CD4-positive, alpha-beta memory T cell (primary cell): ENCODE data around the gene PHC3. TPM values are rescaled to one million over a fixed set of nuclear protein-coding genes. Genes with fewer than 3 reads are reported as not detected.

Source experiments
- CTCF ChIA-PET: fragments of 350-600 bp; sonication (Branson Sonifier 250); formaldehyde crosslinking; loops from one replicate; lab custom pipeline; 2021; ENCODE audit warnings: inconsistent platforms; ENCODE audit not compliant: partially characterized antibody; lab: Charles Lee
- POLR2A ChIA-PET: fragments of 350-600 bp; sonication (Branson Sonifier 250); formaldehyde crosslinking; loops from one replicate; lab custom pipeline; 2021; ENCODE audit not compliant: partially characterized antibody; lab: Charles Lee
- DNase-seq, 5 donors: peaks; one replicate each; pipeline versions ENCODE4 v3.0.0 to v3.0.0-alpha.2; 2020 to 2022; ENCODE audit warnings: mixed read lengths in 1 of 5
- H3K27ac ChIP-seq: one replicate; pipeline ENCODE4 v1.7.0; 2013; ENCODE audit warnings: low read depth, low read length
- H3K27me3 ChIP-seq: 2 replicates; pipeline ENCODE4 v1.7.0; 2013; ENCODE audit warnings: mild to moderate bottlenecking, low read length, moderate library complexity; ENCODE audit not compliant: insufficient read depth
- H3K36me3 ChIP-seq: 2 replicates; pipeline ENCODE4 v1.7.0; 2013; ENCODE audit warnings: mild to moderate bottlenecking, low read length, moderate library complexity; ENCODE audit not compliant: insufficient read depth
- H3K4me1 ChIP-seq: 2 replicates; pipeline ENCODE4 v1.7.0; 2013; ENCODE audit warnings: mild to moderate bottlenecking, low read length, moderate library complexity; ENCODE audit not compliant: insufficient read depth
- H3K4me3 ChIP-seq, 2 donors: one replicate each; pipeline ENCODE4 v1.7.0; 2013; ENCODE audit warnings: low read length in 2 of 2, mild to moderate bottlenecking in 1 of 2
- H3K9me3 ChIP-seq, 2 donors: one replicate each; pipeline ENCODE4 v1.7.0; 2013; ENCODE audit warnings: low read length in 2 of 2, control low read depth in 1 of 2; ENCODE audit not compliant: control insufficient read depth in 1 of 2
- H3K27ac Mint-ChIP-seq, 7 donors: one replicate each; pipeline ENCODE4 v1.8.0; 2020 to 2021; ENCODE audit warnings: mixed read lengths in 7 of 7, mild to moderate bottlenecking in 6 of 7, inconsistent platforms in 3 of 7, moderate library complexity in 3 of 7
- H3K27me3 Mint-ChIP-seq, 2 donors: one replicate each; pipeline ENCODE4 v1.8.0; 2020 to 2021; ENCODE audit warnings: mixed read lengths in 2 of 2
- H3K36me3 Mint-ChIP-seq, 2 donors: one replicate each; pipeline ENCODE4 v1.8.0; 2020 to 2021; ENCODE audit warnings: mixed read lengths in 2 of 2, inconsistent platforms in 1 of 2, mild to moderate bottlenecking in 1 of 2
- H3K4me1 Mint-ChIP-seq, 4 donors: one replicate each; pipeline ENCODE4 v1.8.0; 2020 to 2021; ENCODE audit warnings: mixed read lengths in 4 of 4, mild to moderate bottlenecking in 1 of 4
- H3K4me3 Mint-ChIP-seq, 8 donors: one replicate each; pipeline ENCODE4 v1.8.0; 2020 to 2021; ENCODE audit warnings: mixed read lengths in 8 of 8, mild to moderate bottlenecking in 7 of 8, moderate library complexity in 6 of 8, inconsistent platforms in 3 of 8
- H3K9me3 Mint-ChIP-seq, 8 donors: one replicate each; pipeline ENCODE4 v1.8.0; 2020 to 2021; ENCODE audit warnings: mixed read lengths in 8 of 8, mild to moderate bottlenecking in 5 of 8, inconsistent platforms in 3 of 8, moderate library complexity in 1 of 8
- intact Hi-C: fragments of 100-400 bp; cut with micrococcal nuclease; formaldehyde crosslinking; loops from one replicate; pipeline ENCODE4 v1.15.1; 2023
- polyA plus RNA-seq, 2 donors: library from polyadenylated mRNA; unstranded; fragments of 300-500 nt; fragmentation: Illumina TruSeq; gene quantifications; one replicate each; pipeline ENCODE4 v1.2.3, GENCODE V29; 2021
- total RNA-seq, 2 experiments: library from RNA; stranded (reverse); gene quantifications; one replicate each; pipeline ENCODE4 v1.2.3, GENCODE V29; 2021

The PHC3 gene
- total and polyA plus RNA-seq, 4 experiments from 2014 or later, result 29.2 to 173 (median 116) TPM

DNA sequence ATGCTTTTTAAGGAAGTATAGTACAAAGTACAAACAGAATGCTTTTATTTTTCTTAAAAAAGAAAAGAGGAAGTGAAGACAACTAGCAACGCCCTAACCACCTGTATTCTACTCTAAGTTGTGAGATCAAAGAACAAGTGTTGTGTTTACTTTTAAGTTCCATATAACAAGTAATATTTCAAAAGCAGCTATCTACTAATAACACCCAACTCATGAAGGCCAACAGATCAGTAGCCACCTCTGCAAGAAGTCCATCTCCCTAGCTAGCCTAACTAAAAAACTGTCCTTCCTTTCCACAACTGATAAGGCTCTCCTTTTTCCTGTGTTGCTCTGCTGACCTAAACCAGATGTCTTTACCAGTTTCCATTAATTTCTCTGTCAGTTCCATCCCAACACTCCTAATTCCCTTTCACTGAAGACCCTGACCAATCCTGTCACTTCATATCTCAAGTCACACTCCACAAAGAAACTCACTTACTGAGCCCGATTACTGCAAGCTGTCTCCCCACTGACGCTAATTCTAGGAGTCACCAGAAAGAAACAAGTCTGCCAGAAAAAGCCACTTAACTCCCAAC lies 26.9 kb downstream of the PHC3 start:
- ChIA-PET POLR2A (interaction anchor here (0.9 to 4.5 kb wide), 7 partner anchors 15 to 382 kb away, joined by 3 to 32 read pairs (median 4); partner anchors contain the start of genes PHC3, SEC62 and SKIL), CTCF (interaction anchor here (0.6 to 1.4 kb wide), 5 partner anchors 9 to 211 kb away, joined by 3 read pairs; partner anchors contain the start of gene PHC3)
- no peaks in the 10 kb centered on the region for H3K9me3 ChIP-seq
- Mint-ChIP-seq H3K4me1 (peaks cover 40 to 59% (median 51%) of the 10 kb centered on the region in 4 donors), H3K27me3 (no peaks in the 10 kb centered on the region), H3K9me3 (no peaks in the 10 kb centered on the region), H3K36me3 (peaks cover 29 to 38% of the 10 kb centered on the region in 2 donors), H3K4me3 (peak overlapping the region; percentile 58 to 83 (median 78)), H3K27ac (peak overlapping the region; percentile 70 to 97 (median 92))
- H3K4me1 ChIP-seq, result peaks cover 62% of the 10 kb centered on the region
- H3K27ac ChIP-seq, result peak overlapping the region; percentile 43
- H3K36me3 ChIP-seq, result no peaks in the 10 kb centered on the region
- peak in 2 of 5 donors; percentile 4 to 20 for DNase-seq
- no peaks in the 10 kb centered on the region for H3K27me3 ChIP-seq
- intact Hi-C loops, result no loop called here
- no peak overlapping the region for H3K4me3 ChIP-seq

DNA sequence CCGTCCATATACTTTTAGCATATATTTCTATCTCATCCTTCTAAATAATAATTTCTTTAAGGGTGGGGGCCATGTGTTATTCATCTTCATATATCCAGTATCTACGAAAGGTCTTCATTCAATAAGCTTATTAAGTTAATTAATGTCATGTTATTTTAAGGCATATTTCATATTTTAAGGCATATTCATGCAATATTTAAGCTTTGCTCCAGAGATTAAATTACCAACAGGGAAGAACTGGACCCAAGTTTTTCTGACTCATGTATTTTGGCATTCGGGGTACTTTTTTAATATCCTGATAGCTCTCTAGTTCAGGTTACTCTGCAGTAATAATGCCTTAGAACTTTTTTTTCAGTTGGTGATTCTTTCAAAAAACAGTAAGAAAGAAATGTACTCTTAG lies 27.4 kb downstream of the PHC3 start:
- intact Hi-C loops, result no loop called here
- POLR2A ChIA-PET, result interaction anchor here (0.9 to 4.5 kb wide), 6 partner anchors 14 to 381 kb away, joined by 3 to 32 read pairs (median 4); partner anchors contain the start of genes PHC3, SEC62 and SKIL
- H3K27ac ChIP-seq, result peak overlapping the region; percentile 43
- Mint-ChIP-seq H3K36me3 (peaks cover 33 to 36% of the 10 kb centered on the region in 2 donors), H3K4me3 (peak overlapping the region; percentile 13 to 83 (median 72)), H3K9me3 (no peaks in the 10 kb centered on the region), H3K4me1 (peaks cover 40 to 56% (median 47%) of the 10 kb centered on the region in 4 donors), H3K27me3 (no peaks in the 10 kb centered on the region), H3K27ac (peak overlapping the region; percentile 66 to 97 (median 93))
- CTCF ChIA-PET, result interaction anchor here (0.6 to 1.2 kb wide), 5 partner anchors 8 to 212 kb away, joined by 3 read pairs; no protein-coding TSS in a partner anchor
- no peak for DNase-seq
- no peaks in the 10 kb centered on the region for H3K36me3 ChIP-seq
- no peaks in the 10 kb centered on the region for H3K9me3 ChIP-seq
- peaks cover 59% of the 10 kb centered on the region for H3K4me1 ChIP-seq
- H3K4me3 ChIP-seq, result no peak overlapping the region
- no peaks in the 10 kb centered on the region for H3K27me3 ChIP-seq

DNA sequence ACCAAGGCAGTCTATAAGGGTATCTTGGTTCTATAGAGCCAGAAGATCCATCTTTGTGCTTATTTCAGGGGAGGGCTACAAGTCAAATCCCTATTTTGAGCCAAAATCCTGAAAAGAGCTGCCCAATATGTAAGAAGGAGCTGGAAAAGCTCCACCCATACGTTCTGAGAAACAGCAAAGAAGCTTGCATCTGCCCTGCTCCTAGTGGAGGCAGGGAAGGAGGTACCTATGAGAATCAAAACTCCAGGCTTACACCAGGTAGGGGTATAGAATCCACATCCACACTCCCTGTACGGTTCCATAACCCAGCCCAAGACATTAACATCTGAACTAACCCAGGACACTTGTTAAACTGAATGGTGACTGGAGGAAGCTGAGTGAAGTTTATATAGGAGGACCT lies 30.0 kb downstream of the PHC3 start:
- H3K27ac ChIP-seq, result no peak overlapping the region
- H3K4me3 ChIP-seq, result no peak overlapping the region
- no peaks in the 10 kb centered on the region for H3K27me3 ChIP-seq
- H3K9me3 Mint-ChIP-seq, result no peaks in the 10 kb centered on the region
- H3K36me3 Mint-ChIP-seq, result peaks cover 29 to 44% of the 10 kb centered on the region in 2 donors
- H3K4me1 ChIP-seq, result peaks cover 45% of the 10 kb centered on the region
- POLR2A ChIA-PET, result interaction anchor here (1.0 kb wide), 1 partner anchor 29 kb away, joined by 3 read pairs; no protein-coding TSS in a partner anchor
- CTCF ChIA-PET, result no interaction called here
- no peak for DNase-seq
- peak overlapping the region in 3 of 7 donors; percentile 8 to 46 (median 18) for H3K27ac Mint-ChIP-seq
- no peaks in the 10 kb centered on the region for H3K9me3 ChIP-seq
- peak overlapping the region in 1 of 8 donors; percentile 16 for H3K4me3 Mint-ChIP-seq
- H3K36me3 ChIP-seq, result no peaks in the 10 kb centered on the region
- intact Hi-C loops, result no loop called here
- H3K4me1 Mint-ChIP-seq, result peaks cover 39 to 49% (median 44%) of the 10 kb centered on the region in 4 donors
- no peaks in the 10 kb centered on the region for H3K27me3 Mint-ChIP-seq

DNA sequence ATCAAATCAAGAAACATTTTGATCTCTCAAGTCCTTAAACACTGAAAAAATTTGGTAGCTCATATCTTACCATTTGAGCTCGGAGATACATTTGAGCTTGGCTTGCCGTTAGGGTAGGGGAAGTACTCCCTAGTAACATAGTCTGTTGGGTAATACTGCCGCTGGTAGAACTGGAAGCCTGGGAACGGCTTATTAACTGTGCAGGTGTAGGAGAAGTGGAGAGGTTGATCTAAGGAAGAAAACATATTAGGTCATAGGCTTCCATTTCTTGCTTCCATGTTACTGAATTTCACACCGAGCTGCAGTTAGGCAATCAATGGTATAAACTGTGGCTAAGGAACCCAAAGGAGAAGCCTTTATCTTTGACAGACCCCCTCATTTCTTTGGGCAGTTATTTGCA lies 32.5 kb downstream of the PHC3 start:
- no peak overlapping the region for H3K4me3 ChIP-seq
- H3K4me1 Mint-ChIP-seq, result peaks cover 27 to 45% (median 33%) of the 10 kb centered on the region in 4 donors

DNA sequence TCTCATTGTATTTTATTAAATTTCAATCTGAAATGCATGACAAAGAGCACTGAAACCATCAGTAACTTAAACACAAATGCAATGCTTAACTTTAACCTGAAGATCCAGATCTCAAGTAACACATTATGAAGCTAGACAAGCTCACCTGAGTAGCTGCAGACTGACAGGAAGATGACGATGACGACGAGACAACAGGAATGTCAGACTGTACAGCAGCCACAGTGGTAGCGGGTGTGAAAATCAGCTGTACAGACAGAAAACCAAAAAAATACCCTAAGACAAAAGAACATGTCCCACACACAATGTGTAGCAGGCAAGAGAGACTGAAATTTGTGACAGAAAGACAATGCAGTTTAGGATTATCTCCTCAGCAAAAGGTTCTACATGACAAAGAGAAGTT lies 36.3 kb downstream of the PHC3 start:
- Mint-ChIP-seq H3K9me3 (no peaks in the 10 kb centered on the region), H3K27ac (peak overlapping the region in 4 of 7 donors; percentile 6 to 80 (median 50)), H3K27me3 (no peaks in the 10 kb centered on the region), H3K4me1 (peaks cover 7 to 30% (median 20%) of the 10 kb centered on the region in 4 donors), H3K4me3 (peak overlapping the region in 3 of 8 donors; percentile 16 to 33 (median 23)), H3K36me3 (peaks cover 35 to 44% of the 10 kb centered on the region in 2 donors)
- Histone ChIP-seq H3K27ac (no peak overlapping the region), H3K4me3 (no peak overlapping the region), H3K36me3 (no peaks in the 10 kb centered on the region), H3K9me3 (no peaks in the 10 kb centered on the region), H3K27me3 (no peaks in the 10 kb centered on the region), H3K4me1 (no peaks in the 10 kb centered on the region)
- ChIA-PET CTCF (interaction anchor here (1.4 kb wide), 1 partner anchor 9 kb away, joined by 3 read pairs; no protein-coding TSS in a partner anchor), POLR2A (interaction anchor here (0.8 to 1.8 kb wide), 2 partner anchors 33 to 36 kb away, joined by 3 to 4 read pairs; partner anchors contain the start of gene PHC3)
- intact Hi-C loops, result no loop called here
- no peak for DNase-seq

More for the DNA sequence above, 32.5 kb downstream of the PHC3 start:
- Histone ChIP-seq H3K4me1 (peaks cover 21% of the 10 kb centered on the region), H3K27me3 (no peaks in the 10 kb centered on the region), H3K36me3 (no peaks in the 10 kb centered on the region), H3K9me3 (no peaks in the 10 kb centered on the region), H3K27ac (no peak overlapping the region)
- H3K4me3 Mint-ChIP-seq, result peak overlapping the region in 1 of 8 donors; percentile 1
- H3K27ac Mint-ChIP-seq, result peak overlapping the region in 1 of 7 donors; percentile 11
- intact Hi-C loops, result no loop called here
- DNase-seq, result no peak
- POLR2A ChIA-PET, result interaction anchor here (1.2 kb wide), 1 partner anchor 20 kb away, joined by 4 read pairs; no protein-coding TSS in a partner anchor
- H3K27me3 Mint-ChIP-seq, result no peaks in the 10 kb centered on the region
- peaks cover 37 to 48% of the 10 kb centered on the region in 2 donors for H3K36me3 Mint-ChIP-seq
- CTCF ChIA-PET, result interaction anchor here (1.4 kb wide), 1 partner anchor 23 kb away, joined by 3 read pairs; no protein-coding TSS in a partner anchor
- no peaks in the 10 kb centered on the region for H3K9me3 Mint-ChIP-seq

DNA sequence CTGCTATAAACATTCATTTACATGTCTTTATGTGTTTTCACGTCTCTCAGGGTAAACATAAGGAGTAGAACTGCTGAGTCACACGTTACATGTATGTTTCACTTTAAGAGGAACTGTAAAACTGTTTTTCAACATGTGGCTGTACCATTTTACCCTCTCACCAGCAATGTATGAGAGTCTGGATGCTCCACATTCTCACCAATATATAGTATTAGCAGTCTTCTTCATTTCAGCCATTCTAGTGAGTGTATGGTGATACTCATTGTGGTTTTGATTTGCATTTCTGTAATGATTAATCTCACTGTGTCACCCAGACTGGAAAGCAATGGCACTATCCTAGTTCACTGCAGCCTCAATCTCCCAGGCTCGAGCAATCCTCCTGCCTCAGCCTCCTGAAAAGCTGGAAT lies 37.1 kb downstream of the PHC3 start:
- DNase-seq, result no peak
- Histone ChIP-seq H3K36me3 (no peaks in the 10 kb centered on the region), H3K27ac (no peak overlapping the region), H3K27me3 (no peaks in the 10 kb centered on the region), H3K4me3 (no peak overlapping the region), H3K4me1 (no peaks in the 10 kb centered on the region), H3K9me3 (no peaks in the 10 kb centered on the region)
- peaks cover 28 to 38% of the 10 kb centered on the region in 2 donors for H3K36me3 Mint-ChIP-seq
- ChIA-PET POLR2A (no interaction called here), CTCF (no interaction called here)
- H3K4me1 Mint-ChIP-seq, result peaks cover 10 to 30% (median 20%) of the 10 kb centered on the region in 4 donors
- peak overlapping the region in 2 of 7 donors; percentile 22 to 52 for H3K27ac Mint-ChIP-seq
- no peaks in the 10 kb centered on the region for H3K27me3 Mint-ChIP-seq
- H3K4me3 Mint-ChIP-seq, result no peak overlapping the region
- intact Hi-C loops, result no loop called here
- no peaks in the 10 kb centered on the region for H3K9me3 Mint-ChIP-seq

DNA sequence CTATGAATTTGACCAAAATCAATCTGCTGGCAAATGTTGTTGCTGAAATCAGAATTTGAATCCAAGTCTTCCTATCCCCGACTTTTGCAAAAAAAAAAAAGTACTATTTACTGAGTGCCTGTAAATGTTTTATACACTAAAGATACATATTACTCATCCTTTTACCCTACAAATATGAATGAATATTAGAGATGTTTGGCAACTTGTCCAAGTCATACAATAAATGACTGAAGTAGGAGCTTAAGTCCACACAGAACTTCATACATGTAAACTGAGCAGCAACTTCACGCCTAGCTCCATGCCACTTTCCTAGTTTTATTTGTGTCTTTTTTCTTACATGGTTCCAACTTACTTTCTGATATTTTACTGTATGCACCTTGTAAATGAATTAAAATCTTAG lies 39.2 kb downstream of the PHC3 start:
- Mint-ChIP-seq H3K27me3 (no peaks in the 10 kb centered on the region), H3K4me1 (peaks cover 11 to 33% (median 27%) of the 10 kb centered on the region in 4 donors), H3K9me3 (no peaks in the 10 kb centered on the region), H3K27ac (no peak overlapping the region), H3K36me3 (peaks cover 31 to 36% of the 10 kb centered on the region in 2 donors), H3K4me3 (no peak overlapping the region)
- H3K27me3 ChIP-seq, result no peaks in the 10 kb centered on the region
- ChIA-PET POLR2A (interaction anchor here (1.3 to 1.5 kb wide), 2 partner anchors 27 to 33 kb away, joined by 3 to 8 read pairs; no protein-coding TSS in a partner anchor), CTCF (interaction anchor here (0.6 to 1.1 kb wide), 2 partner anchors 7 to 121 kb away, joined by 3 read pairs; no protein-coding TSS in a partner anchor)
- no peak for DNase-seq
- no peak overlapping the region for H3K27ac ChIP-seq
- H3K36me3 ChIP-seq, result no peaks in the 10 kb centered on the region
- no peaks in the 10 kb centered on the region for H3K9me3 ChIP-seq
- H3K4me1 ChIP-seq, result no peaks in the 10 kb centered on the region
- intact Hi-C loops, result no loop called here
- no peak overlapping the region for H3K4me3 ChIP-seq
